ENCODE data around the gene NOB1.

DNA sequence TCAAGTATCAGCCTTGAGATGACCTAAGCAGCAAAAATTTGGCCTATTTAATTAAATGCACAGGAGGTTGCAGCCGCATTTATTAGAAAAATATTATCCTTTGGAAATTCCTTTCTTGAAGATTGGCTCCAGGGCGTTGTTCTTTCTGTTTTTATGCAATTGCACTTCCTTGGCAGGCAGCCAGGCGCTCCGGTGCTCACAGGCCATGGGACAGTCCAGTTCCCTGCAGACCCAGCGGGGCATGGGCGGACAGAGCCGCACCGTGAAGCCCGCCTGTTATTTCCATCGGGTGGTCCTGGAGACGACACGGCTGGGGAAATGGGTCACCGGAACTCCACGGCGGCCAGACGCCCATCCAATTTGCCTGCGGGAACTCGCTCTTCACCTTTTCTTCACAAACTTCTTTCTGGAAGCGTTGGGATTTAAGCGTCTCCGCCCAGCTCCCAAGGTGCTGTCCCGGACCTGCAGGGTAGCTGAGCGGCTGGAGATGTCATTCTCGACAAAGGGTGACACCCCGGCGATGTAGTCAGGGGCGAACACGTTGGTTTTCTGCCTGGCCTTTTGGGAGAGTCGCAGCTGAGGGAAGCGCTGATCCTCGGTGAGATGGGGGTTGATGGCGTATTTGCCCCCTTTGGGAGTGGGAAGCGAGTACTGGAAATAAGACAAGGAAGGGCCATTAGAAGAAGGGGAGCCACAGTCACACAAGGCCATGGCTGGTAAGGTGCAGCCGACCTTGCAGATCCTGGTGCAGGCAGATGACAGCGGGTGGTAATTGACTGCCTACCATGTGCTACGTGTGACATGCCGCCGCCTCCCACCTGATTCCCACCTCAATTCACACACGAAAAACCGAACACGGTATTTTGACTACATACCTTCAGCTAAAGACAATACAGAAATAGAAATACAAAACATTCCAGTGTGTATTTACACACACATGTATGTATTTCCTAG is 12.5 kb downstream of the NOB1 start:
- no peak for TF ChIP-seq CTCF (IDR thresholded peaks at IDR 0.05)
- no peak for TF ChIP-seq POLR2A (IDR thresholded peaks at IDR 0.05)
- peak in 1 of 3 donors; percentile 4 for TF ChIP-seq POLR2AphosphoS5 (IDR thresholded peaks at IDR 0.05)
- no peak for TF ChIP-seq EP300 (IDR thresholded peaks at IDR 0.05)
